Parathyroid adenoma (tissue), 2 donors: ENCODE data around the gene STAT2.

Experiments used
- H2AFZ ChIP-seq: fragments of 300-600 bp; sonication (generic); one replicate; pipeline ENCODE4 v1.7.0; 2017; ENCODE audit warnings: antibody characterized with exemption, mild to moderate bottlenecking
- H3K27ac ChIP-seq: fragments of 300-600 bp; sonication (generic); one replicate; pipeline ENCODE4 v1.7.0; 2017
- H3K27me3 ChIP-seq: fragments of 300-600 bp; sonication (generic); one replicate; pipeline ENCODE4 v1.7.0; 2017; ENCODE audit warnings: low read length; ENCODE audit not compliant: control insufficient read depth, insufficient read depth
- H3K36me3 ChIP-seq: fragments of 300-600 bp; sonication (generic); one replicate; pipeline ENCODE4 v1.7.0; 2017; ENCODE audit warnings: low read length; ENCODE audit not compliant: control insufficient read depth, insufficient read depth
- H3K4me1 ChIP-seq: fragments of 300-600 bp; sonication (generic); one replicate; pipeline ENCODE4 v1.7.0; 2017; ENCODE audit warnings: control low read depth
- H3K4me2 ChIP-seq: fragments of 300-600 bp; sonication (generic); one replicate; pipeline ENCODE4 v1.7.0; 2017; ENCODE audit warnings: low read length
- H3K4me3 ChIP-seq: fragments of 300-600 bp; sonication (generic); one replicate; pipeline ENCODE4 v1.7.0; 2017; ENCODE audit warnings: low read depth, low read length
- H3K79me2 ChIP-seq: fragments of 300-600 bp; sonication (generic); one replicate; pipeline ENCODE4 v1.7.0; 2017; ENCODE audit warnings: control low read depth
- H3K9ac ChIP-seq: fragments of 300-600 bp; sonication (generic); one replicate; pipeline ENCODE4 v1.7.0; 2017; ENCODE audit warnings: mild to moderate bottlenecking
- H3K9me3 ChIP-seq: fragments of 300-600 bp; sonication (generic); one replicate; pipeline ENCODE4 v1.7.0; 2017; ENCODE audit warnings: low read length; ENCODE audit not compliant: control insufficient read depth
- TF ChIP-seq, protein P1 (sequence below): fragments of 300-600 bp; sonication (generic); IDR thresholded peaks from one replicate; pipeline ENCODE4 v1.7.0; 2017; ENCODE audit warnings: antibody characterized with exemption, mild to moderate bottlenecking
- donor health status: primary hyperparathyroidism.

STAT2 gene

DNA sequence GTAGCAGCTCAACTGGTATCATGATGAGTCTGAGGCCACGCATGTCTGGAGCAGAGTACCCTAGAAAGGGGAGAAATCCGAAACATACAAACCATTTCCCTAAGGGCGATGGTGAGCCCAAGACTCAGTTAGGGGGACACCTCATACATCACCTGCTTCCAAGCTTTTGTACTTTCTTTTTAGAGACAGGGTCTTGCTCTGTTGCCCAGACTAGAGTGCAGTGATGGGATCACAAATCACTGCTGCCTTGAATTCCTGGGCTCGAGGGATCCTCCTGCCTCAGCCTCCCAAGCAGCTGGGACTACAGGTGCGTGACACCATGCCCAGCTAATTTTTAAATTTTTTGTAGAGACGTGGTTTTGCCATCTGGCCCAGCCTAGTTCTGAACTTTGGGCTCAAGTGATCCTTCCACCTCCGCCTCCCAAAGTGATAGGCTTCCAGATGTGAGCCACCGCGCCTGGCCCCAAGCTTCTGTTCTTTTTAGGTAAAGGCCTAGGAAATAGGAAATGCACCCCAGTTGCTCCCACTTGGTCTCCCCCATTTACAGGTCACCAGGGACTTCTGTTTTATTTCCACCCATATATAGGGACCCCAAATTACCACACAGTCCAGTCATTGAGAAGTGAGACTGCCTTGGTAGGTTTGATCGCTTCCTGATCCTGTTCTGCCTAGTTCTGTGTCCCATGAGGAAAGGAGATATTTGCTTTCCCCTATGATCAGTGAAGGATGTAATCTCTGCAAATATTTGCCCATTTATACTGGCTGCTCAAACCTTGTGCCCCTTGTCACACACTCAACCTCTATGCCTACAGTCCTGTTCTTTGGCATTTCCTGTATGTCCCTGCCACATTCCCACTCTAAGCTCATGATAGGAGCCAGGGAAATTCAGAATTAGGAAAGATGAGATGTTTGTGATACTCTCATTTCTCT is 2.5 kb upstream of the STAT2 start, which contains the start of gene APOF:
Gene APOF (minus strand): TSS at position 728 of the 930 bp plus-strand sequence. CDS start 112 bp downstream, at position 616.
- Histone ChIP-seq H3K4me2 (no peak within 1 kb of the TSS), H2AFZ (peak within 1 kb of the TSS; percentile 92), H3K36me3 (no peaks in the 10 kb centered on the region), H3K4me1 (peaks cover 3% of the 10 kb centered on the region), H3K4me3 (no peak within 1 kb of the TSS), H3K27me3 (no peaks in the 10 kb centered on the region), H3K9ac (no peak within 1 kb of the TSS), H3K27ac (no peak within 1 kb of the TSS), H3K79me2 (no peaks in the 10 kb centered on the region), H3K9me3 (no peaks in the 10 kb centered on the region)
- TF ChIP-seq, protein P1, sequence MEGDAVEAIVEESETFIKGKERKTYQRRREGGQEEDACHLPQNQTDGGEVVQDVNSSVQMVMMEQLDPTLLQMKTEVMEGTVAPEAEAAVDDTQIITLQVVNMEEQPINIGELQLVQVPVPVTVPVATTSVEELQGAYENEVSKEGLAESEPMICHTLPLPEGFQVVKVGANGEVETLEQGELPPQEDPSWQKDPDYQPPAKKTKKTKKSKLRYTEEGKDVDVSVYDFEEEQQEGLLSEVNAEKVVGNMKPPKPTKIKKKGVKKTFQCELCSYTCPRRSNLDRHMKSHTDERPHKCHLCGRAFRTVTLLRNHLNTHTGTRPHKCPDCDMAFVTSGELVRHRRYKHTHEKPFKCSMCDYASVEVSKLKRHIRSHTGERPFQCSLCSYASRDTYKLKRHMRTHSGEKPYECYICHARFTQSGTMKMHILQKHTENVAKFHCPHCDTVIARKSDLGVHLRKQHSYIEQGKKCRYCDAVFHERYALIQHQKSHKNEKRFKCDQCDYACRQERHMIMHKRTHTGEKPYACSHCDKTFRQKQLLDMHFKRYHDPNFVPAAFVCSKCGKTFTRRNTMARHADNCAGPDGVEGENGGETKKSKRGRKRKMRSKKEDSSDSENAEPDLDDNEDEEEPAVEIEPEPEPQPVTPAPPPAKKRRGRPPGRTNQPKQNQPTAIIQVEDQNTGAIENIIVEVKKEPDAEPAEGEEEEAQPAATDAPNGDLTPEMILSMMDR, result no peak

DNA sequence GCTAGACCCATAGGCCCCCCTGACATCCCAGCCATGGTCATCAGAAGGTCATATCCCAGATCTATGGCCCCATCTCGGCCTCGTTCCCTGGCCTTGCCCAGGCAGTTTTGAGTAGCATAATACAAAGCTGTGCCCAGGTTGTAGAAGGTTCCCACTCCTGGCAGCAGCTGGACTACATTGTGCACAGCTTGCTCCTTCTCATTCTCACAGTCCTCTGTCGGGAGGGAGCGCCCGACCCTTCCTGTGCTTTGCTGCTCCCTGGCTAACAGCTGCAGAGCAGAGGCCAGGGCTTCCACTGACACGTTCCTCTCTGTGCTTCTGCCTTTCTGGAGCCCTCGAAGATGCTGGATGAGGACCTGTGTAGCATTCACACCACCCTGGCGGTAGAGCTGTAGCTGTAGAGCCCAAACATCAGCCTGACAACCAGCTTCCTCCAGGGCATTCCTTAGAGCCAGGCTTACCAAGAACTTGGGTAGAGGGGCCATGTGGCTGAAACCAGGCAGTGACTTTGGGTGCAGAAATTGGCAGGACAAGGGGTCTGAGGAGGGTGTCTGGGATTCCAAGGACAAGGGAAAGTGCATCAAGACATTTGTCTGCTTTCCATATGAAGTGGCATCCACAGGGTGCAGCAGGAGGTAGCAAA is 1.7 kb upstream of the STAT2 start:
- no peak overlapping the region for H3K4me3 ChIP-seq
- no peaks in the 10 kb centered on the region for H3K79me2 ChIP-seq
- no peaks in the 10 kb centered on the region for H3K9me3 ChIP-seq
- TF ChIP-seq, protein P1, result no peak
- H3K4me2 ChIP-seq, result no peak overlapping the region
- peaks cover 3% of the 10 kb centered on the region for H3K4me1 ChIP-seq
- no peaks in the 10 kb centered on the region for H3K27me3 ChIP-seq
- H3K36me3 ChIP-seq, result no peaks in the 10 kb centered on the region
- H3K27ac ChIP-seq, result peak overlapping the region; percentile 92
- no peak overlapping the region for H3K9ac ChIP-seq
- peak overlapping the region; percentile 92 for H2AFZ ChIP-seq

- Histone ChIP-seq H3K4me2 (peak overlapping the region; percentile 93), H3K4me1 (peaks cover 3% of the 10 kb centered on the region), H3K9ac (peak overlapping the region; percentile 49), H3K79me2 (no peaks in the 10 kb centered on the region), H3K27ac (peak overlapping the region; percentile 75), H3K27me3 (no peaks in the 10 kb centered on the region), H2AFZ (peak overlapping the region; percentile 71), H3K4me3 (peak overlapping the region; percentile 96), H3K9me3 (no peaks in the 10 kb centered on the region), H3K36me3 (no peaks in the 10 kb centered on the region)
- TF ChIP-seq, protein P1, result no peak
These were observed 923 bp downstream of the STAT2 start for GRCh38 chr12:56358836-56359532.

GRCh38 chr12:56351325-56351724 is 8.6 kb downstream of the STAT2 start:
- H3K27ac ChIP-seq, result no peak overlapping the region
- H3K9ac ChIP-seq, result no peak overlapping the region
- no peaks in the 10 kb centered on the region for H3K79me2 ChIP-seq
- no peak overlapping the region for H2AFZ ChIP-seq
- no peaks in the 10 kb centered on the region for H3K9me3 ChIP-seq
- H3K4me3 ChIP-seq, result no peak overlapping the region
- H3K4me2 ChIP-seq, result no peak overlapping the region
- no peaks in the 10 kb centered on the region for H3K4me1 ChIP-seq
- H3K27me3 ChIP-seq, result no peaks in the 10 kb centered on the region
- no peaks in the 10 kb centered on the region for H3K36me3 ChIP-seq
- TF ChIP-seq, protein P1, result no peak
